ENCODE measurements around the gene PDCD10. TPM values are rescaled to one million over a fixed set of nuclear protein-coding genes. Genes with fewer than 3 reads are reported as not detected.

The PDCD10 gene
- total RNA-seq, 1 donor from 2014 or later, result 37.7 TPM

GRCh38 chr3:167684388-167684993 lies 50.2 kb downstream of the PDCD10 start:
- no peak for DNase-seq (ENCODE audit: low spot score)

- no peak for DNase-seq (ENCODE audit: low spot score)
Measured at GRCh38 chr3:167679526-167679925, 55.2 kb downstream of the PDCD10 start.

GRCh38 chr3:167675848-167676247 lies 58.8 kb downstream of the PDCD10 start:
- DNase-seq (ENCODE audit: low spot score), result no peak

DNA sequence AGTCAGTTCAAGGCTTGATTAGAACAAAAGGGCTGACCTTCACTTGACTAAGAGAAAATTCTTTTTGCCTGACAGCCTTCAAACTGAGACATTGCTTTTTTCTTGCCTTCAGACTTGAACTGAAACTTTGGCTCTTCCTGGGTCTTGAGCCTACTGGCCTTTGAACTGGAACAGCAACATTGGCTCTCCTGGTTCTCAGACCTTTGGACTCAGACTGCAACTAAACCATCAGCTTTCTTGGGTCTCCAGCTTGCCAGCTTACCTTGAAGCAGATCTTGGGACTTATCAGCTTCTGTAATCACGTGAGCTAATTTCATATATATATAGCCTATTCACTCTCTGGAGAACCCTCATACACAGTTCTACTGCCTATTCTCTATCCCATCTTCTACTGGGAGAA lies 61.5 kb downstream of the PDCD10 start:
- DNase-seq (ENCODE audit: low spot score), result no peak

DNA sequence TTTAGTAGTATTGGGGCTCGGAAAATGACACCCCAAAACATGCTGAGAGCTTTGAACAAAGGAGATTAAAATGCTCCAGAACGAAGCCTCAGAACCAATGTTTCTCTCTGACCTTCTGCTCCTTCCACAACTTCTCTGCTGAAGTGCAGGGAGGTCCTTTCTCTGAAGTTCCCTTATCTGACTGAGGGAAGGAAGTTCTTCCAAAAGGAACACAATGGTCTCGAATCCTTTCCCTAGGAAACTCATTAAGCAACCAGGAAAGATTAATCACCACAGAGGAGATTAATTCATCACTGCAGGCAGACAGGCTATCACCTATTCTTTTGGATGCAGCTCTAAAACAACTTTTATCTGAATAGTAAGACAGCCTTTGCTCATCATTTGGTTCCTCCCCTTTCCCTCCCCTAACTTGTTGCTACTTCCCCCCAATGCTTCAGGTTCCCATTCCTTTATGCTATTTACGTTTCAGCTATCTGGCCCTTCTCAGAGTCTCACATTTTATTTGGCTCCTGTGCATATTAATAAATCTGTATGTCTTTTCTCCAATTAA lies 62.7 kb downstream of the PDCD10 start:
- DNase-seq (ENCODE audit: low spot score), result no peak

GRCh38 chr3:167669699-167670098 lies 65.0 kb downstream of the PDCD10 start:
- no peak for DNase-seq (ENCODE audit: low spot score)

- DNase-seq (ENCODE audit: low spot score), result no peak
Measured at GRCh38 chr3:167668651-167669050, 66.0 kb downstream of the PDCD10 start.

DNA sequence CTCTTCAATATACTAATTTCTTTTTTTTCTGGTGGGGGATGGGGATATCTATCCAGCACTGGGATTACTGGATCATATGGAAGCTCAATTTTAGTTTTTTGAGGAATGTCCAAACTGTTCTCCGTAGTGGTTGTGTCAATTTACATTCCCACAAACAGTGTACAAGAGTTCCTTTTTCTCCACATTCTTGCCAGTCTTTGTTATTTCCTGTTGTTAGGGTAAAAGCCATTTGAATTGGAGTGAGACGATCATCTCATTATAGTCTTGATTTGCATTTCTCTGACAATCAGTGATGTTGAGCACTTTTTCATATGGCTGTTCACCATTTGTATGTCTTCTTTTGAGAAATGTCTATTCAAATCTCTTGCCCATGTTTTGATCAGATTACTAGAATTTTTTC lies 68.1 kb downstream of the PDCD10 start:
- no peak for DNase-seq (ENCODE audit: low spot score)

DNA sequence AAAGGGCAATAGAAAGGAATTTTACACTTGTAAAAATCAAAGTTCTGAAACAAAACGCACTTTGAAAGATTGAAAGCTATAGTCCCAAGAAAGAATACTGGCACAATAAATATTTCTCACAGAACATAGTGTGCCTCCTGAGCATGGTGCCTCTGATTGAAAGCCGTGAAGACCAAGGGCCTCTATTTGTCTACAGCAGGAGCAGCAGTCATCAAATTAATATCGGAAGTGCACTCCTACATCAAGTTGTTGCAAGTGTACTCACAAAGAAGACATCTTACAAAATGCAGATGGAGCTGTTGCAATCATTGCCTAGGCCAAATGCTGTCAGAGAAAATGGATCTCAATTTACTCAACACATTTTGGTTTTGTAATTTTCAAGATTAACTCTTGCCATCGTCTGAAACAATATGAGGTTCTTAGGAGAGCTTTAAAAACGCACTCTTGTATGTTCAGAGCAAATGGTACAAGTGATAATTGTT lies 71.7 kb downstream of the PDCD10 start:
- DNase-seq (ENCODE audit: low spot score), result no peak

DNA sequence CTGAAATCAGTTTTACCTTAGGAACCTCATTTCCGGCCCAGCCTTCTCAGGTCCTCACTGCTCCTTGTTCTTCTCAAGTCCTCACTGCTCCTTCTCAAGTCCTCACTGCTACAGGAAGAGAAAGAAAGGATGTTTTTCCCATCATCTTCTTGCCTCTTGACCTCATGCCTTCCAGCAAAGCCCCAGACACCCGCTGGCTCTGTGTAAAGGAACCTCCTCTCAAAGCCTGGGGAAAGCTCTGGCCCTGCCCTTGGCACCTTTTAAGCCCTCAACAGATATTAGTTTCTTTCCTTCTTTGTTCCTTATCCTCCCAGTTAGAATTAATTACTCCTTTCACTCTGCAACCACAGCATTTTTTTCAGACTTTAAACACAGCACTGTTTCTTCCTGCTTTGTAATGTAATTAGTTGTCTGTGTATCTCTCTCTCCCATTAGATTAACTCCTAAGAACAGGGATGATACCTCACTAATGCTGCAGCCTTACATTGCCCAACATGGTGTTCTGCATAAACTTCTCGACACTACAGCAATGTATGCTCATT lies 76.9 kb downstream of the PDCD10 start:
- DNase-seq (ENCODE audit: low spot score), result no peak

- no peak for DNase-seq (ENCODE audit: low spot score)
Measured at GRCh38 chr3:167656821-167657220, 77.9 kb downstream of the PDCD10 start.

DNA sequence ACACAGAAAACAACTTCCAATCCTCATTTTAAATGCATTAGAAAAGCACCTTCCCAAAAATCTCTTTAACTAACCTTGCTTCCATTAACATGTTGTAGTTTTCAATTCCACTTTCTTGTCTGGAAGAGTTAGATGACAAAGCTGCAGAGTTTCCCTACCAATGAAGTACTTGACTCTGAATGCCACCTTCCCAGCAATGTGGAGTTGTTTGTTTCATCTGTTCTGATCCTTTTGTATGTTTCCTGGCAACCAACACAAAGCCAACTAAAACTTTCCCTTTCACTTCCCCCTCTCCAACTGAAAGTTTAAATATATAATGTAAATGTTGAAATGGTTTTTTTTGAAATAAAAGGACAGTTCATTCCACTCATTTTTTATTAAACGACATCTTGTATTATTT lies 80.9 kb downstream of the PDCD10 start, which contains the start of gene WDR49:
WDR49 (minus strand) TSS at position 183 of the 400 bp plus-strand sequence. CDS start 517 bp downstream, outside the sequence.
- DNase-seq (ENCODE audit: low spot score), result no peak

- no peak for DNase-seq (ENCODE audit: low spot score)
Measured at GRCh38 chr3:167653155-167653554, 81.5 kb downstream of the PDCD10 start.

DNA sequence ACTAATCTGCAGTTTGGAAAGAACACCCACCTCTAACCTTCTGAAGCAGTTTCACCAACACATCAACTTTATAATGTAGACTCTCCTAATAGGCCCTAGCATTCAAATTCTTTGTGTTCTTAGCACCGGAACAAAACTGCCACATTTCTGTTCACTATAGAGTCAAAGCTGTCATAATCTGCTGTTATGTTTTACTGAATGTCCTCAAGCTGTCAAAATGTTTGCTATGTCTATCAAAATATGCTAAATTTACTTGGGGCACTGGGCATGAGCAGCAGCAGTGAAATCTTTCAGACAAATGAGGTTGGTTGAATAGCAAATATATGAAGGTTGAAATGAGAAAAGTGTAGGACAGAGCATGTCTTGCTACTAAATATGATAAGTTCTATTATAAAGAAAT lies 82.9 kb downstream of the PDCD10 start:
- no peak for DNase-seq (ENCODE audit: low spot score)

DNA sequence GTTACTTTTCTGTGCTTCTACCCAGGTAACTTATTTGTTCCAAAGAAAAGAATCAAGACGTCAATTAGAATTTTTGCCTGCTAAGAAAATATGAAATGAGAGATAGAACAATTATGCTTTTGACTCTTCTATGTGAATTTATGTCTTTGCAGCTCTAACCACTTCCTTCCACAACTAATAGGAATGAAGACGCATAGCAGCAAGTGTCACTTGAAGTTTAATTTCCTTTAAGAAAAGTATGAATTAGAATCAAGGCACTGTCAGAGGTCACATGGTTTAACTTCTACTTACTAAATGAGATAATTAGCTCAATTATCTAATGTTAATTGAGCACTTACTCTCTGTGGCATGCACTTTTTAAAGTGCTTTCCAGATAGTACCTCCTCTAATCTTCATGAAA lies 84.2 kb downstream of the PDCD10 start:
- DNase-seq (ENCODE audit: low spot score), result no peak

GRCh38 chr3:167649746-167650145 lies 84.9 kb downstream of the PDCD10 start:
- no peak for DNase-seq (ENCODE audit: low spot score)

- no peak for DNase-seq (ENCODE audit: low spot score)
Measured at GRCh38 chr3:167644611-167645010, 90.1 kb downstream of the PDCD10 start.

Other genes with a start within 250 kb of the PDCD10 start
- 0.64 TPM for gene WDR49, start 81.0 kb downstream of the PDCD10 start, total RNA-seq
- gene SERPINI1, start 829 bp upstream of the PDCD10 start, total RNA-seq, result 2.2 TPM